HL-60 (cell line): ENCODE results near the gene PAK5.

Experiments
- POLR2AphosphoS5 ChIP-seq: IDR thresholded peaks from 2 replicates; pipeline ENCODE4 v1.6.1; 2012; ENCODE audit warnings: low read depth
- TF ChIP-seq, protein P1 (sequence below): IDR thresholded peaks from one replicate; pipeline ENCODE4 v1.5.1; 2011; ENCODE audit warnings: low read length, control low read depth, inconsistent platforms; ENCODE audit not compliant: insufficient read depth

DNA sequence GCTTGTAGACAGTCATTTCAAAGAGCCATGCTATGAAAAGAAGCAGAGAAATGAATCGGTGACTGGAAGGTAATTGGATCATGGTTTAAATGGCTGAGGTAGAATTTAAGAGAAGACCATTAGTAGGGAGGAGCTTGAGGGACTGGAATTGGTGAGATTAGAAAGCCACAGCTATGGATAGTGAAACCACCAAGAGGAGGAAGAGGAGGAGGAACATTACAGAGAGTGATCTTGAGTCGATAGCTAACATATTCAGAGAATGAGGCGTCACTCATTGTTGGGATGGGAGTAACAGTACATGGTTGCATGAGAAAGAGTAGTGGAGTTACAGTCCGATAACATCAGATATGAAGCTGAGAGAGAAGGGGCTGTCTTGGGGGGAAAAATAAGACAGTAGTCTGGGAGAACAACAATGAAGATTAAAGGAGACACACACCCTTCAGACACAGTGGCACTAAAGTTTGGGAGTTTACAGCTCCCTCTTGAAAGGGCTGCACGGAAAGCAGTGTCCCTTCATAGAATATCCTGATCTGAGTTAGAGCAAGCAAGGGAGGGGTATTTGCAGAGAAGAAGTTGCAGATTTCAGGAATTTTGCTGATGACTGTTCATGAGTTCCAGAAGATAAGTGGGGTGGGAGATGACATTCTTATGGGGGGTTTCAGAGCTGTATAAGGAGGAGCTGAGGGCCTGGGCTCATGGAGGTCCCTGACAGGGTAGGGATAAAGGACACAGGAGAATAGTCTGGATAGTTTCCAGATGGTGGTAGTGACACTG, 339.6 kb downstream of the PAK5 start:
- TF ChIP-seq, protein P1, sequence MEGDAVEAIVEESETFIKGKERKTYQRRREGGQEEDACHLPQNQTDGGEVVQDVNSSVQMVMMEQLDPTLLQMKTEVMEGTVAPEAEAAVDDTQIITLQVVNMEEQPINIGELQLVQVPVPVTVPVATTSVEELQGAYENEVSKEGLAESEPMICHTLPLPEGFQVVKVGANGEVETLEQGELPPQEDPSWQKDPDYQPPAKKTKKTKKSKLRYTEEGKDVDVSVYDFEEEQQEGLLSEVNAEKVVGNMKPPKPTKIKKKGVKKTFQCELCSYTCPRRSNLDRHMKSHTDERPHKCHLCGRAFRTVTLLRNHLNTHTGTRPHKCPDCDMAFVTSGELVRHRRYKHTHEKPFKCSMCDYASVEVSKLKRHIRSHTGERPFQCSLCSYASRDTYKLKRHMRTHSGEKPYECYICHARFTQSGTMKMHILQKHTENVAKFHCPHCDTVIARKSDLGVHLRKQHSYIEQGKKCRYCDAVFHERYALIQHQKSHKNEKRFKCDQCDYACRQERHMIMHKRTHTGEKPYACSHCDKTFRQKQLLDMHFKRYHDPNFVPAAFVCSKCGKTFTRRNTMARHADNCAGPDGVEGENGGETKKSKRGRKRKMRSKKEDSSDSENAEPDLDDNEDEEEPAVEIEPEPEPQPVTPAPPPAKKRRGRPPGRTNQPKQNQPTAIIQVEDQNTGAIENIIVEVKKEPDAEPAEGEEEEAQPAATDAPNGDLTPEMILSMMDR, result no peak
- no peak for TF ChIP-seq POLR2AphosphoS5
